Activated CD4-positive, CD25-positive, alpha-beta regulatory T cell treated with anti-CD3 and anti-CD28 coated beads, Interleukin-2, amount 50 U/mL, for 16 hours (primary cell): ENCODE results near the gene OLIG1.

Source experiments
- DNase-seq: peaks from one replicate; pipeline ENCODE4 v3.0.0-alpha.2; 2020; ENCODE audit warnings: low read depth, low spot score

The OLIG1 gene

GRCh38 chr21:33069994-33070743, at the start of gene OLIG1:
Gene OLIG1 (plus strand): TSS chr21:33070141. CDS start chr21:33070247, 106 bp downstream.
- DNase-seq = no peak

GRCh38 chr21:33020558-33021100, 49.3 kb upstream of the OLIG1 start:
- DNase-seq = no peak

GRCh38 chr21:33021150-33021549, 48.8 kb upstream of the OLIG1 start:
- no peak for DNase-seq

- no peak for DNase-seq
These were observed 48.3 kb upstream of the OLIG1 start for GRCh38 chr21:33021667-33022066.

- no peak for DNase-seq
These were observed 47.5 kb upstream of the OLIG1 start for GRCh38 chr21:33022489-33022827.

GRCh38 chr21:33022828-33023573, 46.9 kb upstream of the OLIG1 start:
- DNase-seq = no peak

- DNase-seq = no peak
These were observed 46.3 kb upstream of the OLIG1 start for GRCh38 chr21:33023574-33024200.

- no peak for DNase-seq
These were observed 45.5 kb upstream of the OLIG1 start for GRCh38 chr21:33024201-33025103.

GRCh38 chr21:33025106-33025488, 44.8 kb upstream of the OLIG1 start:
- DNase-seq = no peak

- no peak for DNase-seq
These were observed 44.2 kb upstream of the OLIG1 start, which contains the start of gene OLIG2 for GRCh38 chr21:33025489-33026442. Gene OLIG2 (plus strand): TSS chr21:33025935. CDS start chr21:33026863, 928 bp downstream.

- no peak for DNase-seq
These were observed 43.5 kb upstream of the OLIG1 start for GRCh38 chr21:33026443-33026858.

- no peak for DNase-seq
These were observed 43.0 kb upstream of the OLIG1 start for GRCh38 chr21:33026878-33027400.

- DNase-seq = no peak
These were observed 42.3 kb upstream of the OLIG1 start for GRCh38 chr21:33027401-33028286.

- DNase-seq = no peak
These were observed 41.7 kb upstream of the OLIG1 start for GRCh38 chr21:33028287-33028670.

GRCh38 chr21:33028773-33029384, 41.1 kb upstream of the OLIG1 start:
- DNase-seq = no peak

- no peak for DNase-seq
These were observed 40.5 kb upstream of the OLIG1 start for GRCh38 chr21:33029385-33029921.

GRCh38 chr21:33029975-33030461, 39.9 kb upstream of the OLIG1 start:
- no peak for DNase-seq

- DNase-seq = no peak
These were observed 39.3 kb upstream of the OLIG1 start for GRCh38 chr21:33030633-33031032.
